DND-41 (cell line): ENCODE measurements around the gene PPIF.

ENCODE experiments used
- EZH2 ChIP-seq: IDR thresholded peaks from 3 replicates; pipeline ENCODE4 v1.6.1; 2012; ENCODE audit warnings: borderline replicate concordance, low read depth, mild to moderate bottlenecking, moderate library complexity, low read length, inconsistent platforms; ENCODE audit not compliant: severe bottlenecking
- TF ChIP-seq, protein P1 (sequence below): IDR thresholded peaks from 2 replicates; pipeline ENCODE4 v1.5.1; 2012; ENCODE audit warnings: borderline replicate concordance, low read length, moderate library complexity, mild to moderate bottlenecking; ENCODE audit not compliant: poor library complexity, severe bottlenecking; ENCODE audit errors: extremely low read depth

DNA sequence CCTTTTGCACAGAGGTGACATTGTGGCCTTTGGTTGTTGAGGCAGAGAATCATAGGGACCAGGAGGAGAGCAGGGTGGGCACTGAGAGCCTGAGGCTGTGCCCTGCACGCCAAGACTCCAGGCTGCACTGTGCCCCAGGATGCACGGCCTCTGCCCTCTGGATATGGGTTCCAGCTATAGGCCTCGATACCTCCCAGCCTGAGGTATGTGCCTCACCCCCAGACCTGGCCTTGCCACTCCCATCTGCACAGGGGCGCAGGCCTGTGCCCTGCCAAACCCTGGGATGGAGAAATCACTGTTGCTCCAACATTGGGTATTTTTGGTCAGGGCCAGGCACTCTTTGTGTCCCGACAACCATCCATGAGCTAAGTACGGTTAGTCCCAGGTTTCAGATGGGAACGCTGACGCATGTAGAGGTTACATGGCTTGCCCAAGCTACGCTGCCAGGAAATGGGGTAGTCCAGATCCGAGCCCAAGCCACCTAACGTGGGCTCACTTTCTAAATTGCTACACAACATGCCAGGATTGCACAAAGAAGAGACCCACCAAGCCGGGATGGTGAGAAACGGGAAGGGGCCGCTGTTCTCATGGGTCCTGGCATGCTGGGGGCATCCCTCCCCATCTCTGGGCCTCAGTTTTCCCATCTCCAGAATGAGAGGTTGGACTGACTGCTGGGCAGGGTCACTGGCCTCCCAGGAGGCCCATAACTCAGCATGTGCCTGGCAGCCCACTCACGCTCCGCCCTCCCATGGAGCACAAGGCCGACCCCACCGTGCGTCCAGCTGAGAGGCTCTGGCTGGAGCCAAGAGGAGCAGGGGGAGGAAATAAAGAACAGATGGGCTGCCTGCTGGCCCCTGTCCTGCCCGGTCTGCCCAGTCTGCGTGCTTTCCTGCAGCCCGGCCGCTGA is 54.0 kb downstream of the PPIF start:
- TF ChIP-seq, protein P1, sequence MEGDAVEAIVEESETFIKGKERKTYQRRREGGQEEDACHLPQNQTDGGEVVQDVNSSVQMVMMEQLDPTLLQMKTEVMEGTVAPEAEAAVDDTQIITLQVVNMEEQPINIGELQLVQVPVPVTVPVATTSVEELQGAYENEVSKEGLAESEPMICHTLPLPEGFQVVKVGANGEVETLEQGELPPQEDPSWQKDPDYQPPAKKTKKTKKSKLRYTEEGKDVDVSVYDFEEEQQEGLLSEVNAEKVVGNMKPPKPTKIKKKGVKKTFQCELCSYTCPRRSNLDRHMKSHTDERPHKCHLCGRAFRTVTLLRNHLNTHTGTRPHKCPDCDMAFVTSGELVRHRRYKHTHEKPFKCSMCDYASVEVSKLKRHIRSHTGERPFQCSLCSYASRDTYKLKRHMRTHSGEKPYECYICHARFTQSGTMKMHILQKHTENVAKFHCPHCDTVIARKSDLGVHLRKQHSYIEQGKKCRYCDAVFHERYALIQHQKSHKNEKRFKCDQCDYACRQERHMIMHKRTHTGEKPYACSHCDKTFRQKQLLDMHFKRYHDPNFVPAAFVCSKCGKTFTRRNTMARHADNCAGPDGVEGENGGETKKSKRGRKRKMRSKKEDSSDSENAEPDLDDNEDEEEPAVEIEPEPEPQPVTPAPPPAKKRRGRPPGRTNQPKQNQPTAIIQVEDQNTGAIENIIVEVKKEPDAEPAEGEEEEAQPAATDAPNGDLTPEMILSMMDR, result no peak
- no peak for TF ChIP-seq EZH2
